Central memory CD8-positive, alpha-beta T cell (primary cell): ENCODE measurements around the gene PREP.

Source experiments
- ATAC-seq: fragments of 150-1000 bp; cut with Tn5 transposase; replicated peaks from 2 replicates; pipeline ENCODE4 v1.10.0; 2022; ENCODE audit warnings: mild to moderate bottlenecking, moderate FRiP score, moderate number of reproducible peaks; ENCODE audit not compliant: poor library complexity, severe bottlenecking; ENCODE audit errors: extremely low read depth
- DNase-seq, 2 donors: peaks; one replicate each; pipeline ENCODE4 v3.0.0; 2021; ENCODE audit warnings: low spot score in 2 of 2
- H3K27ac Mint-ChIP-seq: one replicate; pipeline ENCODE4 v1.8.0; 2022; ENCODE audit warnings: low read depth, mild to moderate bottlenecking, moderate library complexity, mixed read lengths
- H3K27me3 Mint-ChIP-seq: one replicate; pipeline ENCODE4 v1.8.0; 2022; ENCODE audit warnings: mixed read lengths
- H3K36me3 Mint-ChIP-seq: one replicate; pipeline ENCODE4 v1.8.0; 2022; ENCODE audit warnings: mild to moderate bottlenecking, moderate library complexity, mixed read lengths; ENCODE audit not compliant: insufficient read depth
- H3K4me1 Mint-ChIP-seq: one replicate; pipeline ENCODE4 v1.8.0; 2022; ENCODE audit warnings: mixed read lengths
- H3K4me3 Mint-ChIP-seq: one replicate; pipeline ENCODE4 v1.8.0; 2022; ENCODE audit warnings: mild to moderate bottlenecking, moderate library complexity, mixed read lengths
- H3K9me3 Mint-ChIP-seq: one replicate; pipeline ENCODE4 v1.8.0; 2022; ENCODE audit warnings: mixed read lengths

Gene PREP

DNA sequence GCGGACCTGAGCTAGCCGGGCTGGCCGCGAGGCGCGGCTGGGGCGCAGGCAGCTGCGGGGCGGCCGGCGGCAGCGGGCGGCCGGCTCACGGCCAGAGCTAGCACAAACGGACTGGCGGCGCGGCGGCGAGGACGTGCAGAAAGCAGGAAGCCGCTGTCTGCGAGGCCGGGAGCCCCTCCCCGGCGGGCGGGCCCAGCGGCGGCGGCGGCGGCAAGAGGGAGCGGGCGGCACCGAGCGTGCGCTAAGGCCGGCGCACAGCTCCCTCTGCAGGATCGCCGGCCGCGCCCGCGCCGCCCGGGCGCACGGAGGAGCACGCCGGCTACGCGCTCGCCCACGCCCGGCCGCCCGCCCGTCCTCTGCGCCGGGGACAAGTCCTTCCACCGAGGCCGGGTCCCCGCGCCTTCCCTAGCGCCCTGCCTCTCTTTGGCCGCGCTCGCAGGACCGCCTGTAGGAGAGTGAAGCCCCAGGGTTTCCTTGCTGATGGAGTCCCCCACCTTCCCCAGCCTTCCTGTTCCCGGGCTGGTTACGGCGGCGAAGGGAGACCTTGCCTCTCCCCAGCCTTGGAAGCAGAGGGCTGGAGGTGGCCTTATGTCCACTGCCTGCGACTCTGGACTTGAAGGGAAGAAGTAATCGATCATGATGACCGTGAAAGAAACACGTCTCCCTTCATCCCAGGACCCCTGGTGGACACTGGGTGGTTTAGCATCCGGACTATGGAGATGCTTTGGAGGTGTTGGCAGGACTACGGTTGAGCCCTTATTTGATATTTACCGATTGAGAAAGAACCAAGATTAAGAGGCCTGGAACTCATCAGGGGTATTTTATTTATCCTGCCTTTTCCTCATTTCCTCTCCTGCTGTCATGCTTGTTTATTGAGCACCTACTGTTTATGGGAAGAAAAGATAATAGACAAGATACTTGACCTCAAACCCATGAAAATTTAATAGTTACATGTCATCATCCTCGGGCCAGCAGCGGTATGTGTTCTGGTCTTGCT, at the start of gene PREP:
Gene PREP (minus strand): TSS at position 144 of the 997 bp plus-strand sequence. CDS start 191 bp downstream, outside the sequence.
- peaks cover 5% of the 10 kb centered on the region for H3K36me3 Mint-ChIP-seq
- H3K4me3 Mint-ChIP-seq = peak within 1 kb of the TSS; percentile 83
- no peaks in the 10 kb centered on the region for H3K9me3 Mint-ChIP-seq
- peaks cover 51% of the 10 kb centered on the region for H3K4me1 Mint-ChIP-seq
- H3K27ac Mint-ChIP-seq = peak within 1 kb of the TSS; percentile 77
- DNase-seq (peak; percentile 67 to 70), ATAC-seq (peak; percentile 93)
- no peaks in the 10 kb centered on the region for H3K27me3 Mint-ChIP-seq

DNA sequence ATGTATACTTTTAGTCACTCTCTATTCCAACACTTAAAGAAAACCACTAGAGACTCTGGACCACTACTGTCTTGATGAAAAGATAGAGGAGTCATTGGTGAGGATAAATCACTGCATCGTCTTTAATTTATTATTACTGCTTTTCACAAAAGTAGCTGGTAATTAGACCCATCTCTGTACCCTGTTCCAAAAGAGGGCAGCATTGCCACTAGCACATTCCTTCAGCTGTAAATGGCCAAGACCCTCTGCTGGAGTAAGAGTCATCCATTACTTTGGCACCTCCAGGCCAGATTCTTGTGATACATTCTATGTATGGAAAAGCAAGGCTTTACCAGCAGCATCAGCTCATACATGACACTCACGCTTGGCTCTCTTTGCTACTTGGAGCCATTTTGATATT, 49.5 kb upstream of the PREP start:
- H3K27ac Mint-ChIP-seq = peak overlapping the region; percentile 93
- H3K4me1 Mint-ChIP-seq = peaks cover 43% of the 10 kb centered on the region
- H3K36me3 Mint-ChIP-seq = peaks cover 12% of the 10 kb centered on the region
- peak overlapping the region; percentile 84 for H3K4me3 Mint-ChIP-seq
- no peaks in the 10 kb centered on the region for H3K9me3 Mint-ChIP-seq
- DNase-seq (no peak), ATAC-seq (no peak)
- H3K27me3 Mint-ChIP-seq = no peaks in the 10 kb centered on the region

DNA sequence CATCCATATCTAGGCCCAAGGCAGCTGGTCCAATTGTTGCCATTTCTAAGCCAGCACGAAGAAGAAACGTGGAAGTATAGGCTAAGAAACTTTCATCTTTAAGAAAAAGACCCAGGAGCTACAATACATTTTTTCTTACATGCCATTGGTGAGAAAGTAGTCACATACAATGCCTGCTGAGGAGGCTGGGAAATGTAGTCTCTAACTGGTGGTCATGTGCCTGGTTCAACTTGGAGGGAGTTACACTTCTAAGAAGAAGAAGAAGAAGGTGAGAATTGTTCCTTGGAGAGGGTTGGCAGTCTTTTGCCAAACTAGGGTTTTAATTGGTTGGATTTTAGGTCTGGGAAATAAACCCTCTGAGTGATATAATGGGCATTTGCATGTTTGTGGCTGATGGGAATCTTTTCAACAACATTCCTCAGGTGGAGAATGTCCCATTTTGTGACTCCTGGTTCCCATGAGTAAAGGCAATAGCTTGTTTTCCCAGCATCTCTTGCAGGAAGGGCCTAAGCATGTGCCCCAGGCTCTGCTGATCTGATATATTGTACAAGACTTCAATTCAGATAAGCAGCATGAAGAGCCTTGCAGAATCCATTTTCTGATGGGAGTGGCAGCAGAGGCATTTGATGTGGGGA, 47.0 kb upstream of the PREP start:
- H3K4me3 Mint-ChIP-seq = no peak overlapping the region
- no peaks in the 10 kb centered on the region for H3K9me3 Mint-ChIP-seq
- no peak for ATAC-seq
- H3K4me1 Mint-ChIP-seq = peaks cover 25% of the 10 kb centered on the region
- DNase-seq = no peak
- no peaks in the 10 kb centered on the region for H3K27me3 Mint-ChIP-seq
- H3K36me3 Mint-ChIP-seq = peaks cover 12% of the 10 kb centered on the region
- H3K27ac Mint-ChIP-seq = no peak overlapping the region

DNA sequence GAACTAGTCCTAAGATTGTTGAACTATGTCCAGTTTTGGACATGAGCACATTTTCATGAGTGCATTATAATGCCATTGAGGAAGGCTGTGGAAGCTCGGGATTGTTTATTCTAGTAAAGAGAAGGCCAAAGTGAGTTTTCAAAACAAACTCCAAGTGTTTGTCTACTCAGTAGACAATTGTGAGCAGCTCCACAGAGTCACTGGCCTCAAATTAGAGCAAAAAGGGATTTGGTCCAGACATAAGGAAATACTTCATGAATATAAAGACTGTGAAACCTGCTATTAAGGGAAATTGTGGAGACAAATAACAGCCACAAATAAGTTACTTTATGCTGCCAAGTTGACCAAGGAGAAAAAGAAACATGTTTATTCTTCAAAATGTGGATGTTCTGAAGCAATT, 42.6 kb upstream of the PREP start:
- Mint-ChIP-seq H3K36me3 (no peaks in the 10 kb centered on the region), H3K4me3 (no peak overlapping the region), H3K9me3 (no peaks in the 10 kb centered on the region), H3K4me1 (no peaks in the 10 kb centered on the region), H3K27ac (no peak overlapping the region), H3K27me3 (no peaks in the 10 kb centered on the region)
- DNase-seq (no peak), ATAC-seq (no peak)

DNA sequence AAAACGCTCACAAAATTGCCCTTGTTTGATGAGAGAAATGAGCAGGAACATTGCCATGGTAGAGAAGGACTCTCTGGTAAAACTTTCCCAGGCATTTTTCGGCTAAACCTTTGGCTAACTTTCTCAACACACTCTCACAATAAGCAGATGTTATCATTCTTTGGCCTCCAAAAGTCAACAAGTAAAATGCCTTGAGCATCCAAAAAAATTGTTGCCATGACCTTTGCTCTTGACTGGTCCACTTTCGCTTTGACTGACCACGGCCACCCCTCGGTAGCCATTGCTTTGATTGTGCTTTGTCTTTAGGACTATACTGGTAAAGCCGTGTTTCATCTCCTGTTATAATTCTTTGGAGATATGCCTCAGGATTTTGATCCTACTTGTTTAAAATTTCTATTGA, 41.1 kb upstream of the PREP start:
- ATAC-seq (no peak), DNase-seq (no peak)
- Mint-ChIP-seq H3K4me3 (no peak overlapping the region), H3K9me3 (no peaks in the 10 kb centered on the region), H3K27me3 (no peaks in the 10 kb centered on the region), H3K4me1 (no peaks in the 10 kb centered on the region), H3K36me3 (no peaks in the 10 kb centered on the region), H3K27ac (no peak overlapping the region)

DNA sequence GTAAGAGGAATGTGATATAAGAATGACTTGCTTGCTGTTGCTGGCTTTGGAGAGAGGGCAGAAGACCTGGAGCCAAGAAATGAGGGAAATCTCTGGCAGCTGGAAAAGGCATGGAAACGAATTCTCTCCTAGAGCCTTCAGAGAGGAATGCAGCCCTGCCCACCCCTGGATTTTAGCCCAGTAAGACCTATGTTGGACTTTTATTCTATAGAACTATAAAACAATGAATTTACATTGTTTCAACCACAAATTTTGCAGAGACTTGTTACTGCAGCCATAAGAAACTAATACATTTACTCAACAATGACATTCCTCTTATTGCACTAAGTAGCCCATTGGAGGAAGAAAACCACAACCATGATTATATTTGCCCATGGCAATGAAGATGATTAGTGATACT, 39.5 kb upstream of the PREP start:
- no peak overlapping the region for H3K4me3 Mint-ChIP-seq
- H3K9me3 Mint-ChIP-seq = no peaks in the 10 kb centered on the region
- no peak overlapping the region for H3K27ac Mint-ChIP-seq
- H3K27me3 Mint-ChIP-seq = no peaks in the 10 kb centered on the region
- no peak for DNase-seq
- no peaks in the 10 kb centered on the region for H3K36me3 Mint-ChIP-seq
- H3K4me1 Mint-ChIP-seq = no peaks in the 10 kb centered on the region
- no peak for ATAC-seq

DNA sequence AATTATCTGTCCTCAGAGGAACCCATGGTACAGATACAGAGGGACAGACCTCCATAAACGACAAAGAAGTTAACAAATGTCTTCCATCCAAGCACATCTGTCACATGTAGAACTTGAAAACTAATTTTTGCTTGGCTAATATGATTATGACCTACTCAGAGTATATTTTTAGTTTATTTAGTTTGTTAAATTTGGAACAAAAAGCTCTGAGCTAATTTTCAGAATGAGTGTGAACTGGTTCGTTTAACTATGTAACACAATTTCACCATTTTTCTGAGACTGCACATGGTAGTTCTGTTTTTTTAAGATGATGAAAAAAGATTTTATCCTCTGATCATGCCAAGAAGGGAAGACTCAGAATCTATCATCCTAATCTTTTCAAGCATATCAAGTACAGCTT, 34.4 kb upstream of the PREP start:
- H3K36me3 Mint-ChIP-seq = no peaks in the 10 kb centered on the region
- no peak for ATAC-seq
- no peak overlapping the region for H3K27ac Mint-ChIP-seq
- H3K9me3 Mint-ChIP-seq = no peaks in the 10 kb centered on the region
- no peak for DNase-seq
- H3K27me3 Mint-ChIP-seq = no peaks in the 10 kb centered on the region
- no peaks in the 10 kb centered on the region for H3K4me1 Mint-ChIP-seq
- H3K4me3 Mint-ChIP-seq = no peak overlapping the region

DNA sequence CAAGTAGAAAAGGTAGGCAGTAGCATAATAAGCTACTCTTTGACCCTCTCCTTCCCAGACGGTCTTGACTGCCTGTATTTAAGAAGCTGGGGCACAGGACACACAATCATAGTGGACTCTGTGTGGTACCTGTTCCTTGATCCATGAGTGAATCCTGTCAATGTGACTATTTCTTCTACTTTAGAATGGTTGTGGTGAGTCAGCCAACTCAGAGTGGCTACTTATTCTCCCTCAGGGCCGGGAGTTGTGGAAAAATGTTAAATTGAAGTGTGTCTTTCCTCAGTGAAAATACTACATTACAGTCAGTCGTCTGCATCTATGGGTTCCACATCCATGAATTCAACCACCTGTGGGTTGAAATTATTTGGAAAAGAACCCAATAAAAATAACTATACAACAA, 30.8 kb upstream of the PREP start:
- H3K27me3 Mint-ChIP-seq = no peaks in the 10 kb centered on the region
- ATAC-seq = no peak
- DNase-seq = no peak
- no peaks in the 10 kb centered on the region for H3K9me3 Mint-ChIP-seq
- no peaks in the 10 kb centered on the region for H3K36me3 Mint-ChIP-seq
- no peaks in the 10 kb centered on the region for H3K4me1 Mint-ChIP-seq
- no peak overlapping the region for H3K27ac Mint-ChIP-seq
- H3K4me3 Mint-ChIP-seq = no peak overlapping the region

DNA sequence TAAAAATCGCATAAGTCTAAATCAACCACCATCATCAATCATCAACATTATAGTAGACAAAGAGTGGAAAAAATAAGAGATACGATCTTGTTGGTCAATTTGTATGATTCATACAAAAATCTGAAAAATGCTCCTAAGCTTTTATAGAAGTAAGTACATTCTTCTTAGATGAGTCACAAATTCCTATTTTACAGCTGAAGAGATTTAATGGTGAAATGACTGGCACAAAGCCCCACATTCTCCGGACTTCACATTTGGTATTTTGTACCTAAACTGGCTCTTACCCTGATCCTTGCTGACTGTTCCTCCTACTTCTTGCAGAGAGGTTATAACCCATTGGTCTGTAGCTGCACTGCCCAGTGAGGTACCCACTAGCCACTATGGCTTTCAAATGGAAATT, 29.9 kb upstream of the PREP start:
- Mint-ChIP-seq H3K27ac (no peak overlapping the region), H3K36me3 (no peaks in the 10 kb centered on the region), H3K27me3 (no peaks in the 10 kb centered on the region), H3K4me1 (no peaks in the 10 kb centered on the region), H3K9me3 (no peaks in the 10 kb centered on the region), H3K4me3 (no peak overlapping the region)
- DNase-seq (no peak), ATAC-seq (no peak)

DNA sequence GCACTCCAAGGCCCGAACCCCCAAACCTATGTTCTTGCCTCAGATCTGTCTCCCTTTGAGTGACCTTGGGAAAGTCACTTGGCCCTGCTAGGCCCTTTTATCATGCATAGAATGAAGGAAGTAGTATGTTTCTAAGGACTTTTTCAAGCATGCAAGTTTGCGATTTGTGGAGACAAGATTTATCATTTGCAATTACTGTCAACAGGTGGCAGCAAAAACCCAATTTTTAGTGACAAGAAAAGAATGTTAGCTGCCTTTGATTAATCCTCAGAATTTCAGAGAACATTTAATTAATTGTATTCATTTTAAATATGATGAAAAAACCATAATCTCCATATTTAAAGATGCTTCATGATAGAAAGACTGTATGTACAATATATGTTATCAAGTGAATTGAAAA, 28.3 kb upstream of the PREP start:
- Mint-ChIP-seq H3K27me3 (no peaks in the 10 kb centered on the region), H3K27ac (no peak overlapping the region), H3K36me3 (no peaks in the 10 kb centered on the region), H3K9me3 (no peaks in the 10 kb centered on the region), H3K4me3 (no peak overlapping the region), H3K4me1 (no peaks in the 10 kb centered on the region)
- no peak for DNase-seq
- ATAC-seq = no peak

DNA sequence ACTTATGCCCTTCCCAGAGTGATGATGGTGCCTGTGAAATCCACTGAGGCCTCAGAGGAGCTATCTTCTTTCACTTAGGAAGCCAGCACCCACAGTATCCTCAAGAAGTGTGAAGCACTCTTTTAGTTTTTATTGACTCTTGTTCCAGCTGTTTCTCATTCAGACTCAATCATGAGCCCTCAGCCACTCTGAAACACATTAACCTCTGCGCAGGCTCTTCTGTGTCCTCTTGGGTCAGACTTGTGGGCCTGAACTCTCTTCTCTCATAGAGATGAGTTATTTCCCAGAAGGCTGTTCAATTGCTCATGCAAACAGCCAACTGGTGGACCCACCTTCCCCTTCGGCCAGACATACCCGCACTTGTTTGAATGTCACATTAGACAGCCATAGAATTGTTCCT, 27.8 kb upstream of the PREP start:
- no peaks in the 10 kb centered on the region for H3K36me3 Mint-ChIP-seq
- H3K4me1 Mint-ChIP-seq = no peaks in the 10 kb centered on the region
- no peaks in the 10 kb centered on the region for H3K9me3 Mint-ChIP-seq
- no peaks in the 10 kb centered on the region for H3K27me3 Mint-ChIP-seq
- no peak for DNase-seq
- no peak overlapping the region for H3K4me3 Mint-ChIP-seq
- H3K27ac Mint-ChIP-seq = no peak overlapping the region
- ATAC-seq = no peak

DNA sequence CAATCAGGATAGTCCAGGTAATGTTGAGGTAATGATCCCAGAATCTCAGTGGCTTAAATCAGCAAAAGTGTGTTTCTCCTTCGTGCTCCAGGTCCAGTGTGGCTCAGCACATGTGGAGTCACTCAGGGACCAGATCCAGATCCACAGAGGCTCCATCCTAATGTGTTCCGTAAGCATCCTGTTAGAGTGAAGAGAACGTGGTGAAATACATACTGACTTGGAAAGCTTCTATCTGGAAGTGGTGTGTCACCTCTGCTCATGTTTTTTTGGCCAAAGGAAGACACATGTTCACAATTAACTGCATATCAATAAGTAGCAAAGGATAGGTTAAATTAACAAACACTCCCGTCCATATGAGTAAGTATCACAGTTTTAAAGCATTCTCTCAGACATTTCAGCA, 26.8 kb upstream of the PREP start:
- Mint-ChIP-seq H3K4me3 (no peak overlapping the region), H3K27me3 (no peaks in the 10 kb centered on the region), H3K4me1 (no peaks in the 10 kb centered on the region), H3K36me3 (no peaks in the 10 kb centered on the region), H3K9me3 (no peaks in the 10 kb centered on the region), H3K27ac (no peak overlapping the region)
- DNase-seq (no peak), ATAC-seq (no peak)

DNA sequence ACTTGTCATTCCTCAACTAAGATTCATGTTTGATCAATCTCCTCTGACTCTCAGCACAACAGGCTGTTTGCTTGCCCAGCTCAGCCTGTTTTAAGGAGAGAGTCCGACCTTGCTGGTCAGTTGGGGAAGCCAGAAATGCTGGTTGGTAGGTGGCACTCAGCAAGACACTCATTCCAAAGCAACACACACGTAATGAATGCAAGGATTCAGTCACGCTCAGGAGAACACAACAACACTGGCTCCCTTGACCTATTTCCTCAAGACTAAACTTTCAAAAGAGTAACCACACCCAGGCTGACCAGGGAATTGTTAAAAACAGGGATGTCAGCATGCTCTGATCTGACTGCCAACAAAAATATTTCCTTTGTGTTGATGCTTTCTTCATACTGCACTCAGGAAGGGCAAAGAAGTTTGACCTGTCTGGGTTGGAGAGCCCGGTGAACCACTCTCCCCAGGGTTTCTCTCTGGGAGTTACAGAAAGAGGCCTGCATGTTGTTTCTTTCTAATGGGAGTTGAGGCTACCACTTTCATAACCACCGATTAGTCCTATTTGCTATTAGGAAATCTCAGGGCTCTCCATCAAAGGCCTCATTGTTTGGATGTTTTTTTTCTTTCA, 25.6 kb upstream of the PREP start:
- Mint-ChIP-seq H3K9me3 (no peaks in the 10 kb centered on the region), H3K4me1 (peaks cover 6% of the 10 kb centered on the region), H3K36me3 (no peaks in the 10 kb centered on the region), H3K4me3 (no peak overlapping the region), H3K27me3 (no peaks in the 10 kb centered on the region), H3K27ac (no peak overlapping the region)
- ATAC-seq (no peak), DNase-seq (no peak)
